K562 (cell line): ENCODE results near the gene ACOT7. TPM values are rescaled to one million over a fixed set of nuclear protein-coding genes. Genes with fewer than 3 reads are reported as not detected.

Experiments used
- MXI1 ChIP-seq: IDR thresholded peaks from 2 replicates; pipeline ENCODE4 v1.6.1; 2011; ENCODE audit warnings: low read depth, mild to moderate bottlenecking, improper control_type of control experiment, low read length
- PHF20 ChIP-seq: fragments of 450-650 bp; IDR thresholded peaks from 2 replicates; pipeline ENCODE4 v1.6.1; 2018; ENCODE audit not compliant: partially characterized antibody
- RAD21 ChIP-seq, 2 experiments: fragments of 250-450 bp in 1 of 2; fragments of 450-650 bp in 1 of 2; sonication (Bioruptor Pico) in 1 of 2; formaldehyde crosslinking in 1 of 2; IDR thresholded peaks in 1 of 2; conservative IDR thresholded peaks in 1 of 2; 2 replicates each; pipeline versions ENCODE4 v1.4.0 to v1.8.0; 2020 to 2022; ENCODE audit warnings: mild to moderate bottlenecking in 2 of 2, moderate library complexity in 1 of 2
- SMC3 ChIP-seq: conservative IDR thresholded peaks from 2 replicates; pipeline ENCODE4 v1.6.1; 2011; ENCODE audit warnings: low read depth, low read length, improper control_type of control experiment; ENCODE audit not compliant: insufficient read depth
- XRCC3 ChIP-seq: fragments of 450-650 bp; IDR thresholded peaks from 2 replicates; pipeline ENCODE4 v1.6.1; 2017; ENCODE audit warnings: mild to moderate bottlenecking, moderate library complexity
- ZBTB33 ChIP-seq: sonication (generic); formaldehyde crosslinking; IDR thresholded peaks from 2 replicates; pipeline ENCODE4 v1.8.1; 2023; ENCODE audit warnings: mild to moderate bottlenecking, missing genetic modification reagents
- ZFPM2 ChIP-seq: fragments of 250-450 bp; sonication (Bioruptor Pico); IDR thresholded peaks from 2 replicates; pipeline ENCODE4 v1.5.1; 2022; ENCODE audit warnings: mild to moderate bottlenecking
- polyA plus RNA-seq, 8 experiments: library from polyadenylated mRNA; depleted of rRNA in 4 of 8; stranded (reverse) in 5 of 8; unstranded in 3 of 8; fragments of >200 nt; fragmentation: Nextera tagmentation in 2 of 8; fragmentation: Illumina TruSeq in 1 of 8; extraction: Ambion mirVana in 2 of 8; extraction: Trizol in 1 of 8; gene quantifications; 2 replicates each; pipeline versions ENCODE4 v1.2.1 to v1.2.3, GENCODE V29; 2011 to 2014; ENCODE audit warnings: inconsistent platforms in 1 of 8, missing spikeins in 1 of 8
- total RNA-seq, 7 experiments: library from RNA; depleted of rRNA in 6 of 7; stranded (reverse); fragments of >200 nt in 6 of 7; fragmentation: Illumina TruSeq in 2 of 7; extraction: Trizol in 2 of 7; gene quantifications; 2 replicates each; pipeline versions ENCODE4 v1.2.1 to v1.2.3, GENCODE V29; 2011 to 2021; ENCODE audit warnings: low replicate concordance in 1 of 7

The ACOT7 gene
- total and polyA plus RNA-seq, 9 of the 15 experiments (the other 6 are each of a cell fraction or from before 2014, with no cell fraction given) = 7.0 to 92.6 (median 37.2) TPM

GRCh38 chr1:6280761-6281451, 112.7 kb downstream of the ACOT7 start (continued):
- TF ChIP-seq ZFPM2 (CRISPR knock-in tag) (no peak), RAD21 (CRISPR knock-in tag; conservative IDR thresholded peaks at IDR 0.05 in 1 of 2, IDR thresholded peaks at IDR 0.05 in 1 of 2) (peak; percentile 47 to 80; a peak in 3 of 4 replicates), PHF20 (no peak), ZBTB33 (peak; percentile 98), MXI1 (no peak), SMC3 (peak; percentile 26; the same call in 1 of the 2 replicates), XRCC3 (no peak)
